ENCODE results near the gene F2. TPM values are rescaled to one million over a fixed set of nuclear protein-coding genes. Genes with fewer than 3 reads are reported as not detected.

F2 gene
- total RNA-seq, 1 donor from 2014 or later, result not detected

DNA sequence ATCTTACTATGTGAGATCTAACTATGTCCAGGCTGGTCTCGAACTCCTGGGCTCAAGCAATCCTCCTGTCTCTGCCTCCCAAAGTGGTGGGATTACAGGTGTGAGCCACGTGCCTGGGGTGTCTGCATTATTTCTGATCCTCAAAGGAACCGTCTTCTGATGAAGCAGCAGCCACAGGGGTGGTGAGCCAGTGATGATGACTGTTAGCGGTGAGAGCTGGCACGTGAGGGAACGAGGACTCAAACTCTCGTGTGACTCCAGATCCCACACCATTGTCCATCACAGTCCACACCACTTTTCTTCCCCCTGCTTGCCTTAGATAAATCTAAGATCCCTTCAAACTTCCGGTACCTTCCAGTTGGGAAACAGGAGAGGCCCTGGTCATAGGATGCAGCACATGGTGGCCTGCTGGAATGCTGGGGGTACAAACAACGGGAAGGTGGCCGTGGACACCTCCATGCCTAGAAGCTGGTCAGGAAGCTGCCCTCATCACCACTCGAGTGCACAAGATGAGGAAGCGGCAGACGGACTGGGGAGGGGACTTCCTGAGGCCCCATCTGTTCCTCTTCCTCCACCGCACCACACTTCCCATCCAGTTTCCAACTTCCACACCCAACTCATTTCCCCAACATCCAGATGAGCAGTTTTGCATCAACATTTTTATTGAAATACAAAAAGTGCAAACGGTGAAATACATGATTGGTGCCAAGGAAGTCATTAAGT is 42.4 kb upstream of the F2 start:
- ChIA-PET CTCF (no interaction called here), POLR2A (interaction anchor here (0.7 kb wide), 1 partner anchor 32 kb away, joined by 4 read pairs; no protein-coding TSS in a partner anchor)
- intact Hi-C loops (cut with micrococcal nuclease), result no loop called here
- DNase-seq (no peak), ATAC-seq (ENCODE audit: low read depth) (peak; percentile 29)
- peaks cover 31% of the 10 kb centered on the region for H3K4me1 Mint-ChIP-seq
- TF ChIP-seq, protein P1, sequence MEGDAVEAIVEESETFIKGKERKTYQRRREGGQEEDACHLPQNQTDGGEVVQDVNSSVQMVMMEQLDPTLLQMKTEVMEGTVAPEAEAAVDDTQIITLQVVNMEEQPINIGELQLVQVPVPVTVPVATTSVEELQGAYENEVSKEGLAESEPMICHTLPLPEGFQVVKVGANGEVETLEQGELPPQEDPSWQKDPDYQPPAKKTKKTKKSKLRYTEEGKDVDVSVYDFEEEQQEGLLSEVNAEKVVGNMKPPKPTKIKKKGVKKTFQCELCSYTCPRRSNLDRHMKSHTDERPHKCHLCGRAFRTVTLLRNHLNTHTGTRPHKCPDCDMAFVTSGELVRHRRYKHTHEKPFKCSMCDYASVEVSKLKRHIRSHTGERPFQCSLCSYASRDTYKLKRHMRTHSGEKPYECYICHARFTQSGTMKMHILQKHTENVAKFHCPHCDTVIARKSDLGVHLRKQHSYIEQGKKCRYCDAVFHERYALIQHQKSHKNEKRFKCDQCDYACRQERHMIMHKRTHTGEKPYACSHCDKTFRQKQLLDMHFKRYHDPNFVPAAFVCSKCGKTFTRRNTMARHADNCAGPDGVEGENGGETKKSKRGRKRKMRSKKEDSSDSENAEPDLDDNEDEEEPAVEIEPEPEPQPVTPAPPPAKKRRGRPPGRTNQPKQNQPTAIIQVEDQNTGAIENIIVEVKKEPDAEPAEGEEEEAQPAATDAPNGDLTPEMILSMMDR (IDR thresholded peaks at IDR 0.05), result no peak
- peaks cover 70% of the 10 kb centered on the region for H3K36me3 Mint-ChIP-seq (ENCODE audit: low read depth)
- peak overlapping the region; percentile 28 for H3K4me3 Mint-ChIP-seq
- no peaks in the 10 kb centered on the region for H3K9me3 Mint-ChIP-seq
- peak overlapping the region; percentile 73 for H3K27ac Mint-ChIP-seq
- H3K27me3 Mint-ChIP-seq, result no peaks in the 10 kb centered on the region

- TF ChIP-seq, protein P1 (IDR thresholded peaks at IDR 0.05), result no peak
- peak overlapping the region; percentile 73 for H3K27ac Mint-ChIP-seq
- ChIA-PET POLR2A (no interaction called here), CTCF (no interaction called here)
- peaks cover 31% of the 10 kb centered on the region for H3K4me1 Mint-ChIP-seq
- H3K4me3 Mint-ChIP-seq, result peak overlapping the region; percentile 28
- H3K9me3 Mint-ChIP-seq, result no peaks in the 10 kb centered on the region
- intact Hi-C loops (cut with micrococcal nuclease), result no loop called here
- H3K36me3 Mint-ChIP-seq (ENCODE audit: low read depth), result peaks cover 70% of the 10 kb centered on the region
- ATAC-seq (ENCODE audit: low read depth), result no peak
- H3K27me3 Mint-ChIP-seq, result no peaks in the 10 kb centered on the region
- no peak for DNase-seq
Observed at GRCh38 chr11:46677169-46677568, 41.8 kb upstream of the F2 start.

DNA sequence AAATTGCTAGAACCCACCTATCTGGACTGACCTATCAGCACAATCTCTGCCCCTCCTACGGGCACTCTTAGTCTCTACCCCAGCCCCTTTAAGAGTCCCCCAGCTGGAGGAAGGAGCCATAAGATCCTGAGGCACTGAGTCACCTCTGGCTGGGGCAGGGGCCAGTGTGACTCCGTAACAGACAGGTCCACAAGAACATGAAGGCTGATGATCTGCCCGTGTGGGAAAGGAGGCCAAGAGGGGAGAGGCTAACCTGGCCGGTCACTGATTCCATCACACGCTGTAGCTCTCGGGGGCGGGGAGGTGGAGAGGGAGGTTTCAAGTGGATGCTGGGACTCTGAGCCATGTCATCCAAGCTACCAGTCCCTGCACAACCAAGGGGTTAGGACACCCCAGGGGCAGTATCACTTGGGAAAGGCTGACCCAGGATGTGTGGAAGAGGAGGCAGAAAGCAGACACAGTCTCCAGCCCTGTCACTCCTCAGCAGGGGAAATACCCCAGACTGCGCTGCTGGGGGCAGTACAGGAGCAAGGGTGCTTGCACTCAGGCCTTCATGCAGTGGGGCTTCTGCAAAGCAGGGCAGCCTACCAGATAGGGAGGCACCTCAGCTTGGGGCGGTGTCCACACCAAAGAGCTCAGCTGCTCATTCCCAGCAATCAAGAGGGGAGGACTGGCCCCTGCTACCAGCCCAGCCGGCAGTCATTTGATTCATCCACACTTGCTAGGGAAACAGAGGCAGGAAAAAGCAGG is 40.8 kb upstream of the F2 start:
- TF ChIP-seq, protein P1 (IDR thresholded peaks at IDR 0.05), result no peak
- intact Hi-C loops (cut with micrococcal nuclease), result no loop called here
- POLR2A ChIA-PET, result no interaction called here
- DNase-seq (no peak), ATAC-seq (ENCODE audit: low read depth) (no peak)
- H3K27me3 Mint-ChIP-seq, result no peaks in the 10 kb centered on the region
- no peaks in the 10 kb centered on the region for H3K9me3 Mint-ChIP-seq
- peaks cover 62% of the 10 kb centered on the region for H3K36me3 Mint-ChIP-seq (ENCODE audit: low read depth)
- H3K4me1 Mint-ChIP-seq, result peaks cover 31% of the 10 kb centered on the region
- CTCF ChIA-PET, result no interaction called here
- no peak overlapping the region for H3K4me3 Mint-ChIP-seq
- H3K27ac Mint-ChIP-seq, result peak overlapping the region; percentile 7

DNA sequence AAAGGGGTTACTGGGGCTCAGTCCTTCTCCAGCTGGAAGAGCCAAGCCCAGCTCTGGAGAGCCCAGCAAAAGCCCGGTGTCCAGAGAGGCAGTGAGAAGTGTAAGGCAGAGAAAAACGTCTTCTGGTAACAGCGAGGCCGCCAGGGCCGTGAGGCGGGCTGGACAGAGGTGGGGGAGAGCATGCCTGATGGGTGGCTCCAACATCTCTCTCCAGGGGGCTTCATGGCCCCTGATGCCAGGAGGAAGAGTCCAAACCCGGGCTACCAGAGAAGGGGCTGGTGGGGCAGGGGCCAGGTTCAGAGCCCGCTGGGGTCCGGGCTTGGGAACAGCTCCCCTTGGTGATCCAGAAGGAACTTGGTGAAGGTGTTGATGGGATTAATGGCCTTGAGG is 40.3 kb upstream of the F2 start:
- ATAC-seq (ENCODE audit: low read depth) (no peak), DNase-seq (no peak)
- H3K4me3 Mint-ChIP-seq, result no peak overlapping the region
- H3K27me3 Mint-ChIP-seq, result no peaks in the 10 kb centered on the region
- no peak overlapping the region for H3K27ac Mint-ChIP-seq
- POLR2A ChIA-PET, result no interaction called here
- TF ChIP-seq, protein P1 (IDR thresholded peaks at IDR 0.05), result no peak
- peaks cover 31% of the 10 kb centered on the region for H3K4me1 Mint-ChIP-seq
- no peaks in the 10 kb centered on the region for H3K9me3 Mint-ChIP-seq
- CTCF ChIA-PET, result no interaction called here
- peaks cover 62% of the 10 kb centered on the region for H3K36me3 Mint-ChIP-seq (ENCODE audit: low read depth)
- intact Hi-C loops (cut with micrococcal nuclease), result no loop called here
